Suppressor macrophage treated with lipopolysaccharide for 4 hours (primary cell): ENCODE results near the gene VMP1.
"Not testable (repeated sequence)": the region's sequence is repeated elsewhere in the genome, so short reads cannot be mapped to it uniquely, and the experiment has no call there.

Experiments
- DNase-seq: peaks from one replicate; pipeline ENCODE4 v3.0.0-alpha.2; 2020

VMP1 gene

DNA sequence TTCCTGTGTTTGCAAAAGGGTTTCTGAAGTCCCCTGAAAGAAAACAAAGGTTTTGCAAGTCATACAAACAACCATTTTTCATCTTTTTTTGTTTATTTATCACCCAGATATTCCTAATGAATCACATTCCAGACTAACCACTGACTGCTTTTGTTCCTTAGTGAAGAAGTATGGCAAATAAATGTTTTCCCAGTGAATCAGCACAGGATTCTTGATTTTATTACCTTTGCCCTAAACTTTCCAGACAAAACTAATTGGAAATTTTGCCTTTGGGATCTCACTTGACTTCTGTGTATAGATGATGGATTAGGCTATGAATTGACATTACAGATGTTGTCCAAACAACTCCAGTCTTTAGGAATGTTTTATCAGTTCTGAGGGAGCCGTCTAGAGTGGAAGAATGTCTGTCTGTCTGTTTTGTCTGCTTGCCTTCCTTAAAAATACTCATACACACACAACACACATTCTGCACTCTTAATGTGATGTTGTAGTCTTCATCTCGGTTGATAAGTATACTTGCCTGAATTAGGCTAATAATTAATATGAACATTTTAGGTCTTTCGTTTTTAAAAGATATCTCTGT is 48.9 kb downstream of the VMP1 start:
- no peak for DNase-seq

DNA sequence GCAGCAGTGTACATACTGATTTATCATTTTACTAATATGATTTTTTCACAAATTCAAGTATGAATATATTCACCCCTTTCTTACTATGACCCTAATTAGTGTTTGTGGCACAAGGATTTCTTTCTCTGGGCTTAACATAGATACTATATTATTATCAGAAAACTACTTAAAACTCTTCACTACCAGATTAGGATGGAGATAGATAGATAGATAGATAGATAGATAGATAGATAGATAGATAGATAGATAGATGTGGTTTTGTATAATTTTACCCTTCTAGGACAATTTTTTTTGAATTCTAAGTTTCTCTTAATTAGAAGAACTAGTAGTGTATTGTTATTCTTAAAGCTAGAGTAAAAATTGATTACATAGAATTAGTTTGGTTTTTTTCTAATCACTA is 49.6 kb downstream of the VMP1 start:
- no peak for DNase-seq

DNA sequence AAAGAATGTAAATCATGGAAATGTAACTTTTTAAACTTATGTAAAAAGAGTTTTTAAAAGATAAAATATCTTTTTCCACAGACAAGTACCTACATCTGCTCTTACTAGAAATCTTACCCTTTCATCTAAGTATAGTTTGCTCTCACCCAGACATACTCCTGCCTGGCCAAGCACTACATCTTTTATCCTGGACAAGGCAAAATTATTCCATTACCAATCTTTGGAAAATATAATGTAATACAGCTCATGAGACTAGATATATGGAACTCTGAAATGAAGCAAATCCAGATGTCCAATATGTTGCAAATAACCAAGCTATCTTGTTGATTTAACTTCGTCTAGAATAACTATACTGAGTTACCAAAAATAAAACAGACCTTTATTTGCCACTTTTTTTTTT is 50.0 kb downstream of the VMP1 start:
- DNase-seq = no peak

DNA sequence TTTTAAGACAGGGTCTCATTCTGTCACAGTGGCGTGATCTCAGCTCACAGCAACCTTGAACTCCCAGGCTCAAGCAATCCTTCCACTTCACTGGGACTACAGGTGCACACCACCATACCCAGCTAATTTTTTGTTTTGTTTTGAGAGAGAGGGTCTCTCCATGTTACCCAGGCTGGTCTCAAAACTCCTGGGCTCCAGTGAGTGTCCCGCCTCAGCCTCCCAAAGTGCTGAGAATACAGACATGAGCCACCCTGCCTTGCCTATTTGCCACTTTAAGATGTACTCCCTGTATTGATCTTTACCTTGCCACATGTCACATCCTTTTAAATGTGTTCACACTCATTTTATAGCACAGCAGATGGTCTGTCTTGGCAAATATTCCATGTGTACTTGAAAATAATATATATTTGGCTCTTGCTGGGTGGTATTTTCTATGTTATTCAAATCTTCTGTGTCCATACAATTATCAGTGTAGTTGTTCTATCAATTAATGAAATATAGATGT is 50.5 kb downstream of the VMP1 start:
- DNase-seq = no peak

DNA sequence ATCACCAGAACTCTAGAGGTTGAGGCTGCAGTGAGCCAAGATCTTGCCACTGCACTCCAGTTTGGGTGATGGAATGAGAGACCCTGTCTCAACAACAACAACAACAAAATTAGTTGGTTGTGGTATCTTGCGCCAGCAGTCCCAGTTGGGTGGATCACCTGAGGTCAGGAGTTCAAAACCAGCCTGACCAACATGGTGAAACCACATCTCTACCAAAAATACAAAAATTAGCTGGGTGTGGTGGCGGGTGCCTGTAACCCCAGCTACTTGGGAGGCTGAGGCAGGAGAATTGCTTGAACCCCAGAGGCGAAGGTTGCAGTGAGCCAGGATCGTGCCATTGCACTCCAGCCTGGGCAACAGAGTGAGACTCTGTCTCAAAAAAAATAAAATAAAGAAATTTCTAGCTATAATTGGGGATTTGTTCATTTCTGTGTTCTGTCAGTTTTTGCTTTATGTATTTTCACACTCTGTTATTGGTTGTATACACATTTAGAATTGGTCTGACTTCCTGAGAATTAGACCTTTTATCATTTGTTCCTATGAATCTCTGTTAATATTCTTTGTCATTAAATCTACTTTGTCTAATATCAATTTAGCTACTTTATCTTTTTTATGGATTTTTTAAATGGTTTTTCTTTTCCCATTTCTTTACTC is 51.7 kb downstream of the VMP1 start:
- not testable (repeated sequence) for DNase-seq

DNA sequence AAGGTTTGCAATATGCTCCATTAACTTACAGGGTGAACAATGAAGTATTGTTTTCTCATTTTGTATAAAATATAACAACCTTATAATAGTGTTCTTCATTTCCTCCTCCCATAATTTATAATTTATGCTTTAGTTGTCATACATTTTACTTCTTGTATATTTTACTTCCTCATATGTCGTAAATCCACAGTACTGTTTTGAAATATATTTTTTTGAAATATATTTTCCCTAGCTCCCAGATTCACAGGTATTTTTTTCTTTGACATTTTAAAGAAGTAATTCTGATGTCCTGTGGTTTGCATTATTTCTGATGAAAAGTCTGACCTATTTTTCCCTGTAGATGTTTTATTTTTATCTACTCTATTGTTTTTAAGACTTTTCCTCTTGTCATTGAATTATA is 52.7 kb downstream of the VMP1 start:
- DNase-seq = no peak

DNA sequence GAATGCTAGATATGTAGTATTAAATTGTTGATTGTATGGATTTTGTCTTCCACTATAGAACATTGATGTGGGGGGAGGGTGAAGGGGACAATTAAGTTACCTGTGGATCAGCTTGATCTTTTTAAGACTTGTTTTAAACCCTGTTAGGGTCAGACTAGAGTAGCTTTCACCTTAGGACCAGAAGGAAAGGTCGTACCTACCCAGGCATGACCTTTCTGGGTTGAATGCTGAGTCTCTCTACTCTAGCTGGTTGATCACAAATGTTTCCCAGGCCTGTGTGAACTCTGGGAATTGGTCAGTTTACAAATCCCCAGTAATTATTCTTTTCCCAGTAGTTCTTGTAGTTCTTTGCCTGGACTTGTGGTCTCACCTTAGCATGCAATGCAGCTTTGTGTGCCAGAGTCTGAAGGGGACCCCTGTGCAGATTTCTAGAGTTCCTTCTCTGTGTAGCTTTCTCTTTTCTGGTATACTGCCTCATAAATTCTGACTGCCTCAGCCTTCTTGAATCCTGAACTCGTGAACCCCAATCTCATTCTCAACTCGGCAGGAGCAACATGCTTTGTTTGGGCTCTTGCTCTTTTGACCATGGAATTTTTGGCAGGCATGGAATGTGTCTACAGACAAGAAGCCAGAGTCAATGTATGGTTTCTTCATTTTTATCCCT is 54.1 kb downstream of the VMP1 start:
- no peak for DNase-seq

DNA sequence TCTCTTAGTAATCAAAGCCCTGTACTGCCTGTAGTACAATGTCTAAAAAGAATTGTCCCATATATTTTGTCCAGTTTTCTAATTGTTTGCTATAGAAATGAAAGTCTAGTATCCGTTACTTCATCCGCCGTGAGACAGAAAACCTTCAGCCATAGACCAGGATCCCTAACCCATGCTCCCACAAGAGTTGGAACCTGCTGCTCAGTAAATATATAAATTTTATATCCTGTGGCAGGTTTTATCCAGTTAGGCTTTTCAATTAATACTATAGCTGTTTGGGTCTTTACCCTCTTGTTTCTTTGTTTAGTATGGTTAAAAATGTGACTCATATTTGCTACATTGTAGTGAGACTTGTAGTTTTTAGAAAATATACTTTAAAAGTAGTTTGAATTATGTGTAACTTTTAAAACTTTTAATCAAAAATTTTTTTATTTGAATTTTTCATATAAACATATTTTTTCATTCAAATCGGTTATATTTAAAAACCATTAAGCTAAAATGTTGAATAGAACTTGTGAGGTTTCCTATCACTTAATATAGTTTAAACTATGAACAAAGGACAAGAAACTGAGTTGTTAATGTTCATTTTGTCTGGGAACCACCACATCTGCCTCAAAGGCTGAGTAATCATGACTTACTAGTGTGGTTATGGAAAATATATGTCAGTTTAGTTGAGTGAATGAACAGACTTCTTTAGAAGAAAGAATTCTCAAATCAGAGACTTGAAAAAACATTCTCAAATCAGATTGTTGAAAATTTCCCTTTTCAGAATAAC is 54.8 kb downstream of the VMP1 start:
- peak; percentile 79 for DNase-seq

DNA sequence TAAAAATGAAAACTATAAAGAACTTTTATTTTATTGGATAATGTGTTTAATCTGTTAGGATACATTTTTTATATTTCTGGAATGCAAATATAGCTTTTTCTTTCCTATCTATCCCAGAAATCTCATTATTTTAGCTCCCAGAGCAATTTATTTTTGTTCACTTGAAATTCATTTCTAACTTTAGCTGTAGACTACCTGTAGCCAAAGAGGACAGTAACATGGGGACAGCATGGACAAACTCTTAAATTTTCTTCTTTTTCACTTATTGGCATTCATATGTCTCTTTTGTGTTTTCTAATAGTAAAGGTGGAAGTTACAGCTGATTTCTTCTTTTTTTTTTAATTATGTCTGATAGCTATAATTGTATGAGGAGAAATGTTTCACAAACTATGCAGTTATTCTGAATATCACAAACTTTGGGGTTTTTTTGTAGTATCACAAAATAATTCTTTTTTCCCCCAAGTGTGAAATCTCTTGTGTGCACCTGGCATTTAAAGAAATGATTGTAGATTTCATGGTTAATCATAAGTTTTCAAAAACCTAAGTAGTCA is 55.4 kb downstream of the VMP1 start:
- DNase-seq = no peak

DNA sequence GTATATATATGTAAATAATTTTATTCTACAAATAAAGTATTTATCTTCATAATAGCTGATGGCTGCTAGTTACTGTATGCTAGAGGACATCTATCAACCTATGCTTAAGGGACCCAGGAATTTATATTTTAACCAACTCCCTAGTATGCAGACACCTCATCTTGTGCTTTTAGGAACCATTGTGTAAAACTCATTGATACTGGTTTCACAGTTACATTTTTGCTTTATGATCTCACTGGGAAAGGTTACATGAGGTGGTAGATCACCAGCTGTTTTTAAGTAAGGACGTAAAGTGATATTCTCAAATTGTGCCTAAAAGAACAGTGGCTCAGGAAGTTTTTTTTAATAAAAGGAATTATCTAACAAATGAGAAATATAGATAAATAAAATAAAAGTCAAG is 56.4 kb downstream of the VMP1 start:
- DNase-seq = peak; percentile 40

DNA sequence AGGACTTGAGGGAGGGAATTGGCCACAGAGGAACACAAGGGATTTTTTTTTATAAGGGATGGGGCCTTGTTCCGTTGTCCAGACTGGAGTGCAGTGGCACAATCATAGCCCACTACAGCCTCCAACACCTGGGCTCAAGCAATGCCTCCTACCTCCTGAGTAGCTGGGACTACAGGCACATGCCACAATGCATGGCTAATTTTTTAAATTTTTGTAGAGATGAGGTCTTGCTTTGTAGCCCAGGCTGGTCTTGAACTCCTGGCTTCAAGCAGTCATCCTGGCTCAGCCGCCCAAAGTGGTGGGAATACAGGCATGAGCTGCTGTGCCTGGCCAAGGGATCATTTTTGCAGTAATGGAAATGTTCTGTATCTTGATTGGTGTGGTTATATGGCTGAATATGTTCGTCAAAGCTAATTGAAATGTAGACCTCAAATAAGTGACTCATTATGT is 56.9 kb downstream of the VMP1 start:
- DNase-seq = no peak

DNA sequence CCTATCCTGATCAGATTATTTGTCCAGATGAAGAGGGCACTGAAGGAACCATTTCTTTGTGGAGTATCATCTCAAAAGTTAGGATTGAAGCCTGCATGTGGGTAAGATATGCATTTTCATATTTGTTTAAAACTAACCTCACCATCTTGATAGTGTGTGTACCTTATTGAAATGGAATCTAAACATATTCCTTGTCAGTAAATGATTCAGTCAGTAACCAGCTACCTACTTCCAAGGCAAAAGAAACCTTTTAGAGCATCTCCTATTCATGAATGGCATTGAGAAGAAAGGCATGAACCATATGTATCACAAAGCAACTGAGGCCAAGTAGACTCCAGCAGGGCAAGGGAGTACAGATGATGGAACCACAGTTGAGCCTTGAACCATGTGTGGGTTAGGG is 57.6 kb downstream of the VMP1 start:
- no peak for DNase-seq

DNA sequence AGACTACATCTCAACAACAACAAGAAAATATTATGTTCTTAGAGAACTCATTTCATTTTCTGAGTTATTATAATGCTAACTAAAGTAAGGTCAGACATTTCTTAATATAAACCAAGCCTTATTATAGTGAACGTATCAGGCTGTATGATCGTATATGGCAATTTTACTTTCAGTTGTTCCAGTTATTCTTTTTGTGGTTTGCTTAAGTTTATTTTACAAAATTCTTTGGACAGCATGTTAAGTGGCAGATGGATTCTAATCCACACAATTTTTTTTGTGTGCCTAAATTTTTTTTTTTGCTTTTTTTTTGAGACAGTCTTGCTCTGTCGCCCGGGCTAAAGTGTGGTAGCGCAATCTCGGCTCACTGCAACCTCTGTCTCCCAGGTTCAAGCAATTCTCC is 59.0 kb downstream of the VMP1 start:
- no peak for DNase-seq

DNA sequence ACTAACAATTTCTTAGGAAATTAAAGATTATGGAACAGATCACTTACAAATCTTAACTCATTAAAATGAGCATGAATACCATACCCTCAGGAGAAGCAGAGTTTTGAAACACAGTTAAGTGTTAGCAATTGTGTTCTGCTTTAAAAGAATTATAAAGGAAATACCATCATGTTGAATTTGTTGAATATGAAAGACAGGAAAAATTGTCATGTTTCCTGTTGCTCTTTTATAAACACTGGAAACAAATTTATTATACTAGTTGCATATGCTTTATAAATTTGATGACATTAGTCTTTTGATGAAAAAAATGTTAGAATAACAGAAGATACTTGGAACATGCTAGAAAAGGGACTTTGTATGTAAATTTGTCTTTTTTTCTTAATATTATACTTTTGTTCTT is 59.7 kb downstream of the VMP1 start:
- DNase-seq = no peak

DNA sequence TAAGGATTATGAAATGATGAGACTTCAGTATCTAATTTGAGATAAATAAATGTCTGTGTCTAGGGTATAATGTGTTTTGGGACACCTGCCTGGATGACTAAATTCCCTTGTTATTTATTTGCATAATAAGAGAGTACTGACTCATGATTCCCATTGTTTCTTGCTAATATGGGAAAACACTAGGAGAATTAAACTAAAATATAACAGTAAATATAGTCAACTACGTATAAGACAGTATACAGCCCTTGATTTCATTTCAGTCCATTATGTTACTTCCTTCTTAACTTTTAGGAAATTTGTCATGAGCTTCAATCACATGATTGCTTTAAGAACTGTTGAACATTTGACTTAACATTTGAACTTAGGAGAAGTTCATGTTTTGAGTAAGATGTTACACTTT is 62.4 kb downstream of the VMP1 start:
- peak; percentile 85 for DNase-seq

DNA sequence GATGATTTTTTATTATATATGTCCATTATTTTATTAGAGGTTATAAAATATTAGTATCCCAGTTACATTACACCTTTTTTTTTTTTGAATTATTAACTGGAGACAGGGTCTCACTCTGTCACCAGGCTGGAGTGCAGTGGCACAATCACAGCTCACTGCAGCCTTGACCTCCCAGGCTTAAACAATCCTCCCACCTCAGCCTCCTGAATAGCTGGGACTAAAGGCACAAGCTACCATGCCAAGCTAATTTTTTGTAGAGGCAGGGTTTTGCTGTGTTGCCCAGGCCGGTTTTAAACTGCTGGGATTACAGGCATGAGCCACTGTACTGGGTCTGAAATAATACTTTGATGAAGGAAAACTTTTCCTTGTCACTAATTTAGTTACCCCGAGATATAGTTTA is 63.6 kb downstream of the VMP1 start:
- no peak for DNase-seq

DNA sequence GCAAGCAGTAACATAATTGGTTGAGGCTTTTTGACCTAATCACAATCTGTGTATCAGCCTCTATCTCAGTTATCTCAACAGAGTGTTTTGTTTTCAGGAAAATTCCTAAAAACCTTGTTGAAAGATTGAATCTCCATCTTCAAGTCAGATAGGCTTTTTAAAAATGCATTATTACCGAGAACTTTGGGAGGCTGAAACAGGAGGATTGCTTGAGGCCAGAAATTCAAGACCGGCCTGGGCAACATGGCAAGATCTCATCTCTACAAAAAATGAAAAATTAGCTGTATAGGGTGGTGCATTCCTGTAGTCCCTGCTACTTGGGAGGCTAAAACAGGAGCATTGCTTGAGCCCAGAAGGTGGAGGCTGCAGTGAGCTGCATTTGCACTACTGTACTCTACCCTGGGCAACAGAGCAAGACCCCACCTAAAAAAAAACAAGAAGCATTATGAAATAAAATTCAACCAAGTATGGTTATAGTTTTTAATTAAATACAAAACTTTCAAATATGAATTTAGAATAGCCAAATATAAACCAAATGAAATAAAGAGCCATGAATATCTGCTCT is 68.4 kb downstream of the VMP1 start:
- DNase-seq = no peak

DNA sequence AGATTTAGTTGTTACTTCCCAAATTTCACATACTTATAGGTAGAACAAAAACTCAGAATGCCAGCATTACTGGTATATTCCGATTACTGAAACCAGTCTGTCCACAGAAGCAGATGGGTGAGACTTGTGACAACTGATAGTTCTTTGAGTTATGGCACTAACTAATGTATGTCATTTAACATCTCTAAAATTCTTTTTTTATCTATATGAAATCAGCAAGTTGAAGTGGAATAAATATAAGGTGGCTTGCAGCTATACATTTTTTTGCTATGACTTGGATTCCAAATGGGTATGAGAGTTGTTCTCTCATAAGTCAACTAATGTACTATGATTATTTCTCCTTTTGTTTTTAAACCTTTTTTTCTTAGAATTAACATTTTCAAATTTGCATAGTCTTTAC is 69.1 kb downstream of the VMP1 start:
- no peak for DNase-seq

DNA sequence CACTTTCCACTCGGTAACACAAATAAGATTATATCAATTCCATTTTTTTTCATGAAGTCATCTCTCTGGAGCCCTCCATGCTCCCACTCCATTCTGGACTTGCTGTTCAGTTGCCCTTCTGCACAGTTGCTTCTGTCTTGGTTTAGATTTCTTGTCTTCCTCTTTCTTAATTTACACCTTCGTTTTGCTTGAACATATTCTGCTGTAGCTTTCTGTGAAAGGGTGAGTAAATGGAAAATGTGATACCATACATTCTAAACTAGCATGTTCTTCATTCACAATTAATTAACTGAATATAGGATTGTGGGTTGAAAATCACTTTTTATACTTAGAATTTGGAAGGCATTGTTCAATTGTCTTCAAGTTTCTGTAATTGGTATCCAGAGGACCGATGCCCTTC is 69.6 kb downstream of the VMP1 start:
- DNase-seq = no peak

DNA sequence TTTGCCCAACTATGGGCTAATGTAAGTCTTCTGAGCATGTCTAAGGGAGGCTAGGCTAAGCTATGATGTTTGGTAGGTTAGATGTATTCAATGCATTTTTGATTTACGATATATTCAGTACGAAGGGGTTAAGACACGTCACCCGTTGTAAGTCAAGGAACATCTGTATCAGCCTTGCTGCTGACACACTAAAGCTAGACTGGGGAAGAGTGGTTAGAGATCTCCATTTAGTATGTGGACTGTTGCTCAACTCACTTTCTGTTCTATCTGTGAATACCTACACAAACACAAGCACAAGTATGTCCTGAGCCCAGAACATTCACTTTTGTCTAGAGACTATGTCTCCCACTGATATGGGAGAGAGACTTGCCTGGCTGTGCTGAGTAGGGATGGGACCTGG is 71.5 kb downstream of the VMP1 start:
- DNase-seq = no peak

DNA sequence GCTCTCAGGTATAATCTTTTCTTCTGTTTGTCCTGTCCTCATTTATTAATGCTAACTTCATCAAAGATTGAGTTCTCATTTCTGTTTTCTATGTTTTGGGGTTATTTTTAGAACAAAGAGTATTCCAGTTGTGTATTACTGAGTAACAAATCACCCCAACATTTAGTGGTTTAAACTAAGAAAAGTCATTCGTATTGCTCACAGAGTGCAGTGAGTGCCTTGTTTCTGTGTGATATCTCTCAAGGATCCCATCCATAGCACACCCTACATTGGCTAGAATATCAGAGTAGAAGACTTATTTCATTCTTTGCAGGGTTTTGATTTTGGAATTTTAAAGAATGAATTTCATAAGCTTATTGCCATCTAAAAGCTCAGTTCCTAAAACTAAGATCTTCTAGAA is 72.1 kb downstream of the VMP1 start:
- no peak for DNase-seq

DNA sequence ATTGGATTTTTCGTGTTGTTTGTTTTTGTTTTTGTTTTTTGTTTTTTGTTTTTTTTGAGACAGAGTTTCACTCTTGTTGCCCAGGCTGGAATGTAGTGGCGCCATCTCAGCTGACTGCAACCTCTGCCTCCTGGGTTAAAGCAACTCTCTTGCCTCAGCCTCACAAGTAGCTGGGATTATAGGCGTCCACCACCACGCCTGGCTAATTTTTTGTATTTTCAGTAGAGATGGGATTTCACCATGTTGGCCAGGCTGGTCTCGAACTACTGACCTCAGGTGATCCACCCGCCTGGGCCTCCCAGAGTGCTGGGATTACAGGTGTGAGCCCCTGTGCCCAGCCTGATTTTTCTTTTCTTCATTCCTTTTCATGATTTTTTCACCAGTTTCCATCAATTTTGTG is 73.1 kb downstream of the VMP1 start:
- not testable (repeated sequence) for DNase-seq
